GM12801 (cell line): ENCODE measurements around the gene OR52H1.

Experiments used
- TF ChIP-seq, protein P1 (sequence below): IDR thresholded peaks from one replicate; pipeline ENCODE4 v1.5.1; 2011; ENCODE audit warnings: control low read depth; ENCODE audit not compliant: insufficient read length; ENCODE audit errors: extremely low read depth

Gene OR52H1

DNA sequence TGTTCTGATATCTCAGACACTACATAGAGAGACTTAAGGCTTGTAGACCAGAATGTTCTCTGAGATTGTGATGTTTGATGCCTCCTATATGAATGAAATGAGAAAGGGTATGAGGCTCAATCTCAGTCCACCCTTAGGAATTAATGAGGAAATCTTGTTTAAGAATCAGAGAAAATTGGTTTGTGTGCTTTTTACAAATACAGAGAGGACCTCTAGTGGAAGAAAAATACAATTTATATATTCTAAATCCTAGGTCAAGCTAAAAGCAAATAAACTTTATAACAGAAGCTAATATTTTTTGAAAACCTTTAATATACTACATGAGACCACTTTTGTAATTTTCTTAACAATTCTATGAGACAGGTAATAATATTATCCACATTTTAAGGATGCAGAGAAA, 5.0 kb upstream of the OR52H1 start:
- TF ChIP-seq, protein P1, sequence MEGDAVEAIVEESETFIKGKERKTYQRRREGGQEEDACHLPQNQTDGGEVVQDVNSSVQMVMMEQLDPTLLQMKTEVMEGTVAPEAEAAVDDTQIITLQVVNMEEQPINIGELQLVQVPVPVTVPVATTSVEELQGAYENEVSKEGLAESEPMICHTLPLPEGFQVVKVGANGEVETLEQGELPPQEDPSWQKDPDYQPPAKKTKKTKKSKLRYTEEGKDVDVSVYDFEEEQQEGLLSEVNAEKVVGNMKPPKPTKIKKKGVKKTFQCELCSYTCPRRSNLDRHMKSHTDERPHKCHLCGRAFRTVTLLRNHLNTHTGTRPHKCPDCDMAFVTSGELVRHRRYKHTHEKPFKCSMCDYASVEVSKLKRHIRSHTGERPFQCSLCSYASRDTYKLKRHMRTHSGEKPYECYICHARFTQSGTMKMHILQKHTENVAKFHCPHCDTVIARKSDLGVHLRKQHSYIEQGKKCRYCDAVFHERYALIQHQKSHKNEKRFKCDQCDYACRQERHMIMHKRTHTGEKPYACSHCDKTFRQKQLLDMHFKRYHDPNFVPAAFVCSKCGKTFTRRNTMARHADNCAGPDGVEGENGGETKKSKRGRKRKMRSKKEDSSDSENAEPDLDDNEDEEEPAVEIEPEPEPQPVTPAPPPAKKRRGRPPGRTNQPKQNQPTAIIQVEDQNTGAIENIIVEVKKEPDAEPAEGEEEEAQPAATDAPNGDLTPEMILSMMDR, result no peak

- TF ChIP-seq, protein P1, result no peak
Observed at GRCh38 chr11:5550440-5551095, 2.2 kb upstream of the OR52H1 start.

DNA sequence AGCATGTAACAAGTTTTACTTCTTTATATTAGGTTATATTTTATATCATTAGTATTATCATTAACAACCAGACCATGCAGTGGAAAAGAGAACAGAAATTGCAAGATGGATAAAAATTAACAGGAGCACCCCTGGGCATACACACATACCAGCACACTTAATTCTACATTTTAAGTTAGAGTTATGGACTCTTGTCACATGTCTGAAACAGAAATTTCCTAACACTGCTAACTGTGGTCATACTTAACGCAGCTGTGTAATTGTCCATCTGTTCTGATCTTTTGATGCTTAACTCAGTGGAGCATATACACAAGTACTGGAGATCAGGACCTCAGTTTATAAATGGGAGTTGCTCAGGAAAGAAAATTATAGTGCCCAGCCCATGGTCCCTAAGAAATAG, 358 bp downstream of the OR52H1 start:
- TF ChIP-seq, protein P1, result no peak

DNA sequence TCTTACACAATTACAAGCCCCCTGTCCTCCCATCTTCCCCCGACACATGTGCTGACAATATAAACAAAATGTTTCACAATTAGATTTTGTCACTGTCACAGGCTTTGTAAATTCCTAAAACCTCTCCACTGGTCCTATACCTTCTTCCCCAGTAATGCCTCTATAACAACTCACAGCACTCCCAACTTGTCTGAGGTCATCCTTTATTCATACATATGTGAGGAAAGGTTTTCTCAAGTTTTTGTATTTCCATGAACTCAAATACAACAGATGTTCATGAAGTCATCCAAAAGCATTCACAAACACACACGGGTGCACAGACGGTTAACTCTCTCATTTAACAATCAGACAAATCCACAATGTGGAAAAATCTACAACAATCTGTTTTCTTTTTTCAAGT, 1.9 kb downstream of the OR52H1 start:
- TF ChIP-seq, protein P1, result no peak

- TF ChIP-seq, protein P1, result no peak
Observed at GRCh38 chr11:5541427-5541826, 6.9 kb downstream of the OR52H1 start.

DNA sequence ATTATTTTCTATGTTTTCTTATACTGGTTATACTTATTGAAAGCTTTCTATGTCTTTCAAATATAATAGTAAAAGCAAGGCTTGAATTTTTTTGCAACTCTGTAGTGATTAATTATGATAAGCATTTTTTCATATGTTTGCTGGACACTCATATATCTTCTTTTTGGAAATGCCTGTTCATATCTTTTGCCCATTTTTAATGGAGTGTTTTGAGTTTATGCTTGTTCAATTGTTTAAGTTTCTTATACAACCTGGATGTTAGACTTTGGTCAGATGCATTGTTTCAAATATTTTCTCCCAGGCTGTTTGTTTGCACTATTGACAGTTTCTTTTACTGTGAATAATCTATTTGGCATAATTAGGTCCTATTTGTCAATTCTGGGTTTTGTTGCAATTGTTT, 11.9 kb downstream of the OR52H1 start:
- TF ChIP-seq, protein P1, result no peak

DNA sequence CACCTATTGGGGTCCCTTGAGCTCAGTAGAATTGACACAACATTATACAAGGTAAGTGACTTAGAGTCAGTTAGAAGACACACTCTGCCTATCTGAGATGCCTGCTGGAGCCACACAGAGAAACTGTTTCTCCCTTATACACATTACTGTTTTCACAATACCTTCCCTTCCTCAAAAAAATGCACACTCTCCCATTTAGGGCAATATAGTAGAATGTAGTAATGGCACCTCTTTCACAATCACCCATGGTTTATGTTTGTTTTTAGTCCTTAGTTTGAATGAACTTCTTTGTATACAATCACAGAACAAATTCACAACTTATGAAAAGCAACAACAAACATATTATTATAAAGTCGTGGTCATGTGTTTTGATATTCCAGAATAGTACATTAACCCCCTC, 14.3 kb downstream of the OR52H1 start:
- TF ChIP-seq, protein P1, result no peak
